WERI-Rb-1 (cell line): Measurements from ENCODE around the gene SYNJ2.

Experiments used
- DNase-seq: peaks from one replicate; pipeline ENCODE4 v3.0.0-alpha.2; 2020
- H3K27ac ChIP-seq: fragments of 250-450 bp; sonication (Bioruptor Pico); 2 replicates; pipeline ENCODE4 v1.5.1; 2020; ENCODE audit warnings: mild to moderate bottlenecking, moderate library complexity
- H3K27me3 ChIP-seq: fragments of 250-450 bp; sonication (Bioruptor Pico); 2 replicates; pipeline ENCODE4 v1.5.1; 2021; ENCODE audit warnings: mild to moderate bottlenecking, low read depth, moderate library complexity; ENCODE audit not compliant: insufficient read depth, severe bottlenecking
- H3K36me3 ChIP-seq: fragments of 250-450 bp; sonication (Bioruptor Pico); 2 replicates; pipeline ENCODE4 v1.5.1; 2020; ENCODE audit warnings: mild to moderate bottlenecking, moderate library complexity
- H3K4me3 ChIP-seq: 2 replicates; pipeline ENCODE4 v1.5.1; 2011; ENCODE audit warnings: low read depth, mild to moderate bottlenecking, control low read depth, low read length
- H3K9me3 ChIP-seq: fragments of 250-450 bp; sonication (Bioruptor Pico); 2 replicates; pipeline ENCODE4 v1.5.1; 2021; ENCODE audit warnings: mild to moderate bottlenecking, moderate library complexity; ENCODE audit not compliant: severe bottlenecking
- TF ChIP-seq, protein P1 (sequence below): IDR thresholded peaks from 2 replicates; pipeline ENCODE4 v1.5.1; 2011; ENCODE audit warnings: low read depth, mild to moderate bottlenecking, control low read depth, inconsistent platforms, low read length

The SYNJ2 gene

DNA sequence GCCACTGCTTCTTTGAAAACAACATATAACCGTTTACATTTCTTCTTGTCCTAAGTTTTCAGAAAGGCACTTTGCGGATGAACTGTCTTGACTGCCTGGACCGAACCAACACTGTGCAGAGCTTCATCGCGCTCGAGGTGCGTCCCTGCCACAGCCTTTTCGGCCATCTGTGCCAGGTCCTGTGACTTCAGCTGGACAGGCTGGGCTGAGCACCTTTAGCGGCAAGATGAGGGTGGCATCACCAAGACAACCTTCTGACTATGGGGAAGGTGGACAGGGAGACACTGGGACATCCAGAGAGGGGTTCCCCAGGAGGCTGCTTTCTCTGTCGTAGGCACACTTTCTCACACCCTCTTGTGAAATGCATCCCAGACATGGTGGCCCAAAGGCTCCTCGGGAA, 82.1 kb downstream of the SYNJ2 start:
- Histone ChIP-seq H3K9me3 (peaks cover 3% of the 10 kb centered on the region), H3K36me3 (peaks cover 16% of the 10 kb centered on the region), H3K27ac (no peak overlapping the region), H3K27me3 (no peaks in the 10 kb centered on the region), H3K4me3 (no peak overlapping the region)
- TF ChIP-seq, protein P1, sequence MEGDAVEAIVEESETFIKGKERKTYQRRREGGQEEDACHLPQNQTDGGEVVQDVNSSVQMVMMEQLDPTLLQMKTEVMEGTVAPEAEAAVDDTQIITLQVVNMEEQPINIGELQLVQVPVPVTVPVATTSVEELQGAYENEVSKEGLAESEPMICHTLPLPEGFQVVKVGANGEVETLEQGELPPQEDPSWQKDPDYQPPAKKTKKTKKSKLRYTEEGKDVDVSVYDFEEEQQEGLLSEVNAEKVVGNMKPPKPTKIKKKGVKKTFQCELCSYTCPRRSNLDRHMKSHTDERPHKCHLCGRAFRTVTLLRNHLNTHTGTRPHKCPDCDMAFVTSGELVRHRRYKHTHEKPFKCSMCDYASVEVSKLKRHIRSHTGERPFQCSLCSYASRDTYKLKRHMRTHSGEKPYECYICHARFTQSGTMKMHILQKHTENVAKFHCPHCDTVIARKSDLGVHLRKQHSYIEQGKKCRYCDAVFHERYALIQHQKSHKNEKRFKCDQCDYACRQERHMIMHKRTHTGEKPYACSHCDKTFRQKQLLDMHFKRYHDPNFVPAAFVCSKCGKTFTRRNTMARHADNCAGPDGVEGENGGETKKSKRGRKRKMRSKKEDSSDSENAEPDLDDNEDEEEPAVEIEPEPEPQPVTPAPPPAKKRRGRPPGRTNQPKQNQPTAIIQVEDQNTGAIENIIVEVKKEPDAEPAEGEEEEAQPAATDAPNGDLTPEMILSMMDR: no peak
- DNase-seq: no peak

DNA sequence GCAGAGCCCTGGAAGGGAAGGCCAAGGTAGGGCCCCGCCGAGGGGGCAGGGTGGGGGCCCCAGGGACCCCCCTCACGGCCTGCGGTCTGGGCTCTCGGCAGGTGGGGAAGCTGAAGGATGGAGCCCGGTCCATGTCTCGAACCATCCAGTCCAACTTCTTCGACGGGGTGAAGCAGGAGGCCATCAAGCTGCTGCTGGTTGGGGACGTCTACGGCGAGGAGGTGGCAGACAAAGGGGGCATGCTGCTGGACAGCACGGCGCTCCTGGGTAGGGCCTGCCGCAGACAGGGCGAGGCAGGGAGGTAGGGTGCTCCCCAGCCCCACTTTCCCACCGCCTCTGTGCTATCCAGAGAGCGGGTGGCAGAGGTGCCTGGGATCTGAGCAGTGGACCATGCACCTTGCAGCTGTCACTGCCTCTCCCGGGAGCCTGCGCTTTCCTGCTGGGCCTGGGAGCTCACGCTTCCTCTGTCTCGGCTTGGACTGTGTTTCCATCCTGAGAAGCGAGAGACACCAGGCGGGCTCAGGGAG, 83.1 kb downstream of the SYNJ2 start:
- no peaks in the 10 kb centered on the region for H3K27me3 ChIP-seq
- peaks cover 3% of the 10 kb centered on the region for H3K9me3 ChIP-seq
- peaks cover 18% of the 10 kb centered on the region for H3K36me3 ChIP-seq
- no peak overlapping the region for H3K4me3 ChIP-seq
- peak; percentile 76 for DNase-seq
- TF ChIP-seq, protein P1: no peak
- H3K27ac ChIP-seq: peak overlapping the region; percentile 9

DNA sequence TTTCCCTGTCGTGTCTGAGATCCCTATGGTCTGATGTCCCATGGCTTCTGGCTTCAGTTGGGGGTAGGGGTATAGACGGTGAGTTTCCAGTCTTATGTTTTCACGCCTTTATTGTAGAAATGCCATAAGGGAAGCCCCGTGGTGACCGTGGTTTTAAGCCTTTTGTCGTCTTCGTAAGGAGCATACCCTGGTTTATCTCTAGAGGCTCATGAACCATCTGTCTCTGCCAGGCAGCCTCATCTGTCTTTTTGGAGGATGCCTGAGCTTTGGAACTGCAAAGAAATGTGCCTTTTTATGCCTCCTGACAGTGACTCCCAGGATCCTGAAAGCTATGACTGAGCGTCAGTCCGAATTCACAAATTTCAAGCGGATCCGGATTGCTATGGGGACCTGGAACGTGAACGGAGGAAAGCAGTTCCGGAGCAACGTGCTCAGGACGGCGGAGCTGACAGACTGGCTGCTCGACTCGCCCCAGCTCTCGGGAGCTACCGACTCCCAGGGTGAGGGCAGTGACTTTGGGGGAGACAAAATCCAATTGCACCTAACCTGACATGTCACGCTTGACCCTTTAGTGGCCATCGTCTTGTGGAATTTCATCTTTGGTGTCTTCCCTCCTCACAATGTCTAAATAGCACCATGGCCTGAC, 84.6 kb downstream of the SYNJ2 start:
- Histone ChIP-seq H3K9me3 (peaks cover 3% of the 10 kb centered on the region), H3K36me3 (peaks cover 24% of the 10 kb centered on the region), H3K27ac (no peak overlapping the region), H3K27me3 (no peaks in the 10 kb centered on the region), H3K4me3 (no peak overlapping the region)
- TF ChIP-seq, protein P1: no peak
- DNase-seq: no peak

DNA sequence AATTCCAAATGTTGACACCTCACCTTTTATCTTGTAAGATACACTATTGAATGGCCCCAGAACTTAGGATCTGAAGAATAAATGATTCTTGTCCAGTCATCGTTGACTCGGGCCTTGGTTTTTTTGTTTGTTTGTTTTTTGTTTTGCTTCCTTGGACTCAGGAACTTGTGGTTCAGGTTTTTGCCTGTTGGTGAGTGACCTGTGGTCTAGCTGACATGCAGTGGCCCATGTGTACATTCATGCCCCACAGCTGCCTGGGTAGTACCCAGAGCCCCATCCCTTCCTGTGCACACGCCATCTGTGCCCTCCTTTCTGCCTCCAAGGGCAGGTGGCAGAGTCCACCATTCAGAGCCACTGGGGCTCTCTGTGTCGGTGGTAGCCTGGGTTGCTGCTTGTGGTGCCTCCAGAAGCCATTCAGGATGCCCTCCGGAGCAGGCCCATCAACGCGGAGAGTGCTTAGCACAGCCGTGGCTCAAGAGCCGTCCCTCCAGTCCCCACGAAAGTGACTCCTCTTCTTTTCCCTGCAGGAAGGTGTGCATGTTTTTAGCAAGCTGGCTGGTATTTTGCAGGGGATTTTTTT, 85.9 kb downstream of the SYNJ2 start:
- Histone ChIP-seq H3K27me3 (no peaks in the 10 kb centered on the region), H3K9me3 (peaks cover 3% of the 10 kb centered on the region), H3K4me3 (no peak overlapping the region), H3K36me3 (peaks cover 32% of the 10 kb centered on the region), H3K27ac (no peak overlapping the region)
- TF ChIP-seq, protein P1: no peak
- DNase-seq: no peak

DNA sequence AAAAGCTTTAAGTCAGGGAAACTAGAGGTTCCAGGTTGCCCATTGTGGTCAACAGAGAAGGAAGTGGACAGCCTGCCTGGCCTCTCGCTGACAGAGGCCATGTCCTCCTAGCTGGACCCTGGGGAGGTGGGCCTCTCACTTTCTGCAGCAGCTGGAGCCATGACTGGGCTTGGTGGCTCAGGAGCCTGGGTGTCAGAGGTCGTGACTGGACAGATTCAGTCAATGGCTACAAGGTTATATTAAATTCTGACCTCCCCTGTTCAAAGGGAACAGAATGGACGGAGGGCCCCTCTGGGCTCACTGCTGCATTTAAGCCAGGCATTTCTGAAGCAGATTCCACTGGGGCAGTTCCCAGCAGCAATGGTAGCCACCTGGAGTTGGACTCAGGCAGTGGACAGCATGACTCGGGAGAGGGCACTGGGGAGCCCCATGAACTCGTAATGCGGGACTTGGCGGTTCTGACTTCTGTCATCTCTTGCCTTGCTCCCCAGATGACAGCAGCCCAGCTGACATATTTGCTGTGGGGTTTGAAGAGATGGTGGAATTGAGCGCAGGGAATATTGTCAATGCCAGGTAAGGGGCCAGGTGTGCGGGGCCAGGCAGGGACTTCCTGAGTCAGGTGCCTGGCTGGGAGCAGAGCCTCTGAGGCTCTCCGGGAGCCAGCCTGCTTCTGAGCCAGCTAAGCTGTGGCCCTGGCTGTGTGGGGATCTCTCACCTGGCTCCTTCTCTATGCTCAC, 86.7 kb downstream of the SYNJ2 start:
- no peak overlapping the region for H3K4me3 ChIP-seq
- H3K9me3 ChIP-seq: no peaks in the 10 kb centered on the region
- H3K27me3 ChIP-seq: no peaks in the 10 kb centered on the region
- H3K27ac ChIP-seq: no peak overlapping the region
- no peak for DNase-seq
- H3K36me3 ChIP-seq: peaks cover 32% of the 10 kb centered on the region
- TF ChIP-seq, protein P1: no peak
